Glomerular visceral epithelial cell (primary cell): ENCODE data around the gene CADM1.

ENCODE experiments used
- DNase-seq: peaks from one replicate; pipeline ENCODE4 v3.0.0-alpha.2; 2016; ENCODE audit errors: extremely low spot score

CADM1 gene

GRCh38 chr11:115208808-115209259 is 295.4 kb downstream of the CADM1 start:
- no peak for DNase-seq

DNA sequence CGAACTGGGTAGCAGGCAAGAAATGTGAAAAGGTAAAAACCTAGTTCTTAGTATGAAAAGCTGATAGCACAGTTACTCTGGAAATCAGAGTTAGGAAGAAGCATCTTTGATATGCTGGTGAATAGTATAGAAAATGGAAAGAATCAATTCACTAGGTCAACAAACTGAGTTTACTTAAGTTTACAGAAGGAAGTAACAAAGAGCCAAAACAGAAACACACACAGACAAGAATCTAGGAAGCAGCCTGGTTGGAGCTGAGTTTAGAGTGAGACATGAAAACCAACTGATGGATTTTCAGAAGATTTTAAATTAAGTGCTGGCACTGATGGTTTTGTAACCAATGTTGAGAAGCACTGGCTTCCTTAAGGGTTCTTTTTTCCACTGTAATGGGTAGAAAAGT is 296.3 kb downstream of the CADM1 start:
- no peak for DNase-seq

- no peak for DNase-seq
Observed at GRCh38 chr11:115207166-115207591, 297.0 kb downstream of the CADM1 start.

DNA sequence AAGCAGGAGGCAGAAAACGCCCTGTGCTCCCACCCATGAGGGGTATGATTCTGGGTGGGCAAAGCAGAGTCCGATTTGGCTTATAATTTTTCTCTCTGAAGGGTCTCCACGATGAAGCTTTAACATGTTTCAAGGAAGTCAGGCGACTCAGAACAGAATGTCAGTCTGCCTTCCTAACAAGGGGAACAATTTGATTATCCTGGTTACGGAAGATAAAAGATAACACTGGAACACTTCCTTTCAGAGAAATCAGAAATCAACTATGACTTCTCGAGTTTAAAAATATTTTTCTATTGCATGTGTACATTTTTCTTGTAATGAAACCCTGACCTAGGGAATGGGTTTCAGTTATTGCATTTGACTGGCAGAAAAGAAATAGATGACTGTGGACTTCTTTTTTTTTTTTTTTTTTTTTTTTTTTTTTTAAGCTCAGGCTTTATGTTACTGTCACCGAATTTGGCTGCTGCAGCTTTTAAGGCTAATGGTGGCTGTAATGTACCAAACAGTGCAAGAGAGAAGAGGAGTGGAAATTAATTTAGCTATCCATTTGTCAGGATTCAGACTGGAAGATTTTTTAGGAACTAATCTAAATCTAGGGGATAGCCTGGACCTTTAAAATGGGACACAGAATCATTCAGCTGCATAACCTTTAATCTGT is 297.7 kb downstream of the CADM1 start:
- no peak for DNase-seq

- DNase-seq, result no peak
Observed at GRCh38 chr11:115202900-115203552, 301.2 kb downstream of the CADM1 start.

GRCh38 chr11:115202074-115202473 is 302.1 kb downstream of the CADM1 start:
- no peak for DNase-seq

GRCh38 chr11:115201111-115201792 is 303.0 kb downstream of the CADM1 start:
- DNase-seq, result peak; percentile 81

GRCh38 chr11:115199481-115200069 is 304.6 kb downstream of the CADM1 start:
- DNase-seq, result no peak

DNA sequence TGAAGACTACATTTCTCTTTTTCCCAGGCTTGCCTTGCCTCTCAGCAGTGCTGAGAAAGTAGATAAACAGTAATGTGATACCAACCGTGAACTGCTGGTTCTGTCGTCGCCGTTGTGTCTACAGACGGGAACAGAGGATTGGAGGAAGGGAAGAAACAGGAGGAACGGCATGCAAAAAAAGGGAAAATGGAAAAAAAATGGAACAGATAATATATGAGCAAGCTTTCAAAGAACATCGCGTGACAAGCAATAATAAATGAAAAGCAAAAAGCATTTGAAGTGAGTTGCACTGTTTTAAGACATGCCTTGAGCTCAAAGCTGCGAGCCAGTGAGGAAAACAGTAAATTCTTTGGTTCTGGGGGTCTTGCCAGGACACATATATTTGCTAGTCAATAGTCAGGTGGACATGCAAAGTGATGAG is 305.9 kb downstream of the CADM1 start:
- DNase-seq, result no peak

GRCh38 chr11:115197433-115197832 is 306.8 kb downstream of the CADM1 start:
- peak; percentile 43 for DNase-seq

DNA sequence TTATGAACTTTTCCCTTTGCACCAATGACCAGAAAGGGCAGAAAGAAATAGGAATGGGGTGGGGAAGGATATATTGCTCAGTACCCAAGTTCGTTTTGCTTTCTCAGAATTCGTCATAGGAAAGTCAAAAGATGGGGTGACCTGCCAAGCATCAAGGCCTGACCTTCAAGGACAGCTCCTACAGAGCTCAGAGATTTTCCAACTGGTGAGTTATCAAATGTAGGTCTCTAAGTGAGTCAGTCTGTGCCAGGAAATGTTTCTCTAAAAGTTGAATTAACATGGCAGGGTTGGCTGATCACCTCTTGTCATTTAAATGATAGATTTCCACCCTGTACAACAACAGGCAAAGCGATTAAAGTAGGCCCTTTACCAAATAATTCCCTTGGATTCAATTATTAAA is 307.2 kb downstream of the CADM1 start:
- DNase-seq, result peak; percentile 20

- no peak for DNase-seq
Observed at GRCh38 chr11:115194802-115195110, 309.5 kb downstream of the CADM1 start.

GRCh38 chr11:115193914-115194801 is 310.1 kb downstream of the CADM1 start:
- no peak for DNase-seq

DNA sequence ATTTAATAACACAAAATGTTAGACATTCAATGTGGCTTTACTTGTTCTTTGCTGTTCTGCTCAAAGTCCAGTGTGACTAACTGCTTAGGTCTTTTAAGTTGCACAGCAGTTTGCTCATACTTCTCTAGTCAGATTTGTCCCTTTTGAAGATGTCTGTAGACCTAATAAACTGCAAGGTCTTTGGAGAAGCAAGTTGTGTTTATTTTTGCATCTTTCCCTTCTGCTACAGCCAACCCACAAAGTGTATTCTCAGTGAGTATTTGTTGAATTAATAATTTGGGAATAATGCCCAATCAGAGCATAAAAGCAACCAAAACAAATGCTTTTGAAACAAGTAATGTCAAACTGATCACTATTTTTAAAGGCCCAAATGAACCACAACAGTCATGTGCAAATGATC is 312.5 kb downstream of the CADM1 start:
- no peak for DNase-seq

- no peak for DNase-seq
Observed at GRCh38 chr11:115190196-115190595, 314.0 kb downstream of the CADM1 start.

DNA sequence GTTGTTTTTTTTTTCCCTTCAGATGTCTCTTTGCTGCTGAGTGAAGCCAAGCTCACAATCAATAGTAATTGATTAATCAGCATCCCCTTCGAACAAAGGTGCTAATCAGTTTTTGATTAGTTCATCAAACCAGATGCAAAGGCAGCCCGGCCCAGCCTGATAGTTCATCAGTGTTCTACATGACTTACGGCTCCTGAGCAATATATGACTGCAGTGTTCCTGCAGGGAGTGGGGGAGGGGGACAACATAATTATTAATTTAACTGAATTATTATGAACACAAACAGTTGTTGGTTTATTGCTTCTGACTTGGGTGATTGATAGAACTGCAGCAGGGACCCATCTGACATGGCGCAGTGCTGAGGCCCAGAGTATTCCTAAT is 315.3 kb downstream of the CADM1 start:
- no peak for DNase-seq

- DNase-seq, result no peak
Observed at GRCh38 chr11:115188188-115188897, 315.9 kb downstream of the CADM1 start.

DNA sequence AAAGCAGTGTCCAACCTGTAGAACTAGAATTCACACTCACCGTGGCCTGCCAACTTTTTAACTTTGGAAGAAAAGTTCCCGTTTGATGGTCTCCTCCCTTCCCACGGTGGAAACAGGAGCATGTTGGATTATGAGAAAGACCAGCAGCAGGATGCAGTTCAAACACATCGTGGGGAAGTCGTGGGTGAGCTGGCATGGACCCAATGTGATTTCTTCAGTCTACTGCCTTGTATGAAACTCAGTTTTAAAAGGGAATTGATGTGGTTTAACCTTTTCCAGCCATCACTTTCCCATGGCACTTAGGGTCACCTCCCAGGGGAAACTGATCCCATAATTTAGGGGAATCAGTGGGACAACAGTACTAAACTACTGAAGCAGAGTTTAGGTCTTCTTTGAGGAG is 318.3 kb downstream of the CADM1 start:
- DNase-seq, result no peak

GRCh38 chr11:115185507-115185906 is 318.7 kb downstream of the CADM1 start:
- DNase-seq, result no peak

DNA sequence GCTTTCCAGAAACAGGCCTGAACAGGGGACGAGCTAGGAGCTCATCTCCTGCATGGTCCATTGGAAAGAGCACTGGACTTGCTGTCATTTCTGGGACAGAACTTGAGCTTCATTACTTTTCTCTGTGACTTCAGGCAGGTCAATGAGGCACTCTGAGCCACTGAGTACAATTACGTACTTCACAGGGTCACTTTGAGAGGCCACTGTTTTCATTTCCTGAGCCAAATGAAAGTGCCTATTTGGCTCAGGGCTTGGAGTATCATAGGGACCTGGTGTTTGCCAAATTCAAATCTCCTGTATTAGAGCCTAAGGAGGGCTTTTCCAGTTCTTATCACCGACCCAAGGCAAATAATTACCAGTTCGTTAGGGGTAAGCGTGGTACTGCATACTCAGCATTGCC is 319.3 kb downstream of the CADM1 start:
- no peak for DNase-seq

- DNase-seq, result no peak
Observed at GRCh38 chr11:115183830-115184229, 320.4 kb downstream of the CADM1 start.
